Neural cell (in vitro differentiated cells): ENCODE results near the gene PRKAG2.

Source experiments
- CTCF ChIP-seq: fragments of 450-650 bp; IDR thresholded peaks from 2 replicates; pipeline ENCODE4 v1.5.1; 2014; ENCODE audit warnings: antibody characterized with exemption, mild to moderate bottlenecking, moderate library complexity; ENCODE audit not compliant: poor library complexity, severe bottlenecking
- EZH2 ChIP-seq: fragments of 200-600, 300-800 bp; shearing (Covaris generic), sonication (generic); IDR thresholded peaks from 2 replicates; pipeline ENCODE4 v1.6.1; 2014; ENCODE audit warnings: antibody characterized with exemption, low read length, borderline replicate concordance, mild to moderate bottlenecking; ENCODE audit not compliant: insufficient read depth, poor library complexity, severe bottlenecking
- POLR2AphosphoS5 ChIP-seq: IDR thresholded peaks from 2 replicates; pipeline ENCODE4 v1.6.1; 2012
- RAD21 ChIP-seq: fragments of 450-650 bp; conservative IDR thresholded peaks from 2 replicates; pipeline ENCODE4 v1.6.1; 2014; ENCODE audit warnings: antibody characterized with exemption, mild to moderate bottlenecking, moderate library complexity
- REST ChIP-seq: IDR thresholded peaks from 2 replicates; pipeline ENCODE4 v1.6.1; 2012; ENCODE audit warnings: borderline replicate concordance
- TAF1 ChIP-seq: IDR thresholded peaks from 2 replicates; pipeline ENCODE4 v1.6.1; 2012; ENCODE audit warnings: low read depth

GRCh38 chr7:151662251-151662826, 214.6 kb downstream of the PRKAG2 start:
- TF ChIP-seq CTCF (no peak), RAD21 (no peak), EZH2 (no peak), POLR2AphosphoS5 (no peak), TAF1 (no peak), REST (no peak)
